GM18520 (cell line): Measurements from ENCODE around the gene SLC39A3.
A peak's percentile ranks its signal among the peaks of the same experiment; 100 is the strongest.

Experiments
- ATAC-seq: cut with Tn5 transposase; IDR thresholded peaks from one replicate; pipeline ENCODE4 v1.9.1; 2021; ENCODE audit not compliant: unreplicated experiment

Gene SLC39A3

DNA sequence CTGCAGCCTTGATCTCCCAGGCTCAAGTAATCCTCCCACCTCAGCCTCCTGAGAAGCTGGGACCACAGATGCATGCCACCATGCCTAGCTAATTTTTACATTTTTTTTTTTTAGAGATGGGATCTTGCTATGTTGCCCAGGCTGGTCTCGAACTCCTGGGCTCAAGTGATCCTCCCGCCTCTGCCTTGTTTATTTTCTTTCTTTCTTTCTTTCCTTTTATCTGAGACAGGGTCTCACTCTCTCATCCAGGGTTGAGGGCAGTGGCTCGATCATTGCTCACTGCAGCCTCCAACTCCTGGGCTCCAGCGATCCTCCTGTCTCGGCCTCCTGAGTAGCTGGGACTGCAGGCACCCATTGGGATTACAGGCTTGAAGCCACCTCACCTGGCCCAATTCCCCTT is 33.6 kb downstream of the SLC39A3 start:
- no peak for ATAC-seq

DNA sequence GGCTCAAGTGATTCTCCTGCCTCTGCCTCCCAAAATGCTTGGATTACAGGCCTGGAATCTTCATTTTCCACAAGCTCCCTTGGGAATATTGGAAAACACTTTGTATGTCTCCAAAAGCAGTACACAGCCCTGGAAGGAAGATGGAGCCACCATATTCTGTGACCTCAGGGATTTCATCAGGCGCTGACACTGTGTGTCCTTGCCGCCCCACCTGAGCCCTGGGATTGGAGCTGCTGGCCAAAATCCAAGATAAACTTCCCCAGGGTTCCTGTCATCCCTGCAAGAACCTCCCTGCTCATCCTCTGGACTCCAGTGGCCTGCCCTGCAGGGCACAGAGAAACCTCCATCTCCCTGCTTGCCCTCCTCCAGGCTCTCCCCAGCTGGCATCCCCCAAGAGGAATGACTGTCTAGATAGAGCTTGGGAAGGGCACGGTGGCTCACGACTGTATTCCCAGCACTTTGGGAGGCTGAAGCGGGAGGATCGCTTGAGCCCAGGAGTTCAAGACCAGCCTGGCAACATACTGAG is 36.1 kb downstream of the SLC39A3 start:
- no peak for ATAC-seq

DNA sequence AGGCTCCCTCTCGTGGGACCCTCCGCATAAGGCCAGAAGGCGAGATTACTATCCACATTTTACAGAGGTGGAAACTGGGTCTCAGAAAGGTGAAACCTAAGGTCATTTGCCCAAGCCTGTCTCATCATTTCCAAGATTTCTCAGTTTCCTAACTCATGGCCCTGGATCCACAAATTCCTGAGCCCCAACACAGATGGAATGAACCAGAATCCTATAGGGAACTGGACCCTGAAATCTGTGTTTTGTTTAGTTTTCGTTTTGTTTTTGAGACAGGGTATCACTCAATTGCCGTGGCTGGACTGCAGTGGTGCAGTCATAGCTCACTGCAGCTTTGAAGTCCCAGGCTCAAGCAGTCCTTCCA is 36.8 kb downstream of the SLC39A3 start:
- no peak for ATAC-seq

DNA sequence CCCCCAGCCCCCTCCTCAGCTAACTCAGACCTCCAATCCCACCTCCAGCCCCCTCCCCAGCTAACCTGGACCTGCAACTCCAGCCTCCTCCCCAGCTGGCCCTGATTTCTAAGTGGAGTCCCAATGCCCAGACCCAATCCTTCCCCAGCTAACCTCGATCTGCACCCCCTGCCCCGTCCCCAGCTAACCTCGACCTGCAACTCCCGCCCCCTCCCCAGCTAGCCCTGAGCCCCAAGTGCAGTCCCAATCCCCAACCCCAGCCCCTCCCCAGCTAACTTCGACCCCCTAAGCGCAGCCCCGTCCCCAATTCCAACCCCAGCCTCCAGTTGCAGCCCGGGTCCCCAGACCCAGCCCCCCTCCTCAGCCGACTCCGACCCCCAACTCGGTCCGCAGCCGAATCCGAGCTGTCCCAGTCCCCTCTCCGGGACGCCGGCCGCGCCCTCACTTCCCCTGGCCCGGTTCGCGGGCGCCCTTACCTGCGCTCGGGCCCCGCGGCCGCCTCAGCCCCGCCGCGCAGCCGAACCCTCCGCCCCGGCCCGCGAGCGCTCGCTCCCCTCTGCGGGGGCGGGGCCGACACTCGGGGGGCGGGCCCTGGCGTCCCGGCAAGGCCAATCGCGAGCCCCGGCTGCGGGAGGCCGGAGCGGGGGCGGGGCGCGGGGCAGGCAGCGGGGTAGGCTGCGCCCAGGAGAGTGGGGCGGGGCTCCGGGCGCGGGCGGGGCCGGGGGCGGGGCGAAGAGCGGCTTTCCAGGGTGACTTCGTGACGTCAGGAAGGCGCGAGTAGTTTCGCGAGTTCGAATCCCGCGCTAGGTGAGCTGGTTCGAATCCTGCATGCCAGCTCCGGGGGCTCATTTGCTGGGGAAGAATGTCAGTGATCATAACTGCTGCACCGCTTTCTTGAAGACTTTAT is 37.4 kb downstream of the SLC39A3 start, which contains the start of gene GNG7:
TSS of gene GNG7 (minus strand) at position 525 of the 907 bp plus-strand sequence. CDS start 182,006 bp downstream, outside the sequence.
- ATAC-seq = peak; percentile 83

DNA sequence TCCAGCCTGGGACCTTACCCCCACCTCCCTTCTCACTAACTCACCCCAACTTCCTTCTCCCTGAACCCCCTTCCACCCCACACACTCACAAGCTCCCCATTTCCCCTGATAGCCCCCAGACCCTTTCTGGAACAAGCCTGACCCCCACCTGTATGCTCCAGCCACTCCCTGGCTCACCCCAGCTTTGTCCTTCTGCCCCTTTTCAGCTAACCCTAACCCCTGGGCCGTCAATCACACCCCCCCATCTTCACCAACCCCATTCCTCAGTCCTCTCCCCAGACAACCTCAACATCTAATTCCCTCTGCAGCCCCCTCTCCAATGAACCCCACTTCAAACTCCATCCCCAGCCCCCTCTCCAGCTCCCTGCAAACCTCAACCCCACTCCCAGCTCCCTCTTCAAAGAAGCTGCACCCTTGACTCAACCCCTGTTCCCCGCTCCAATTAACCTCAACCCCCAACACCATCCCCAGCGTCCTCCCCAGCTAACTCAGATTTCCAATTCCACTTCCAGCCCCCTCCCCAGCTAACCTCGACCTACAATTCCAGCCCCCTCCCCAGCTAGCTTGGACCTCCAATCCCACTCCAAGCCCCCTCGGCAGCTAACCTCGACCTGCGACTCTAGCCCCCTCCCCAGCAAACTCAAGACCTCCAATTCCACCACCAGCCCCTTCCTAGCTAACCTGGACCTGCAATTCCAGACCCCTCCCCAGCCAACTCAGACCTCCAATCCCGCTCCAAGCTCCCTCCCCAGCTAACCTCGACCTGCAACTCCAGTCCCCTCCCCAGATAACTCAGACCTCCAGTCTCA is 38.3 kb downstream of the SLC39A3 start:
- no peak for ATAC-seq

DNA sequence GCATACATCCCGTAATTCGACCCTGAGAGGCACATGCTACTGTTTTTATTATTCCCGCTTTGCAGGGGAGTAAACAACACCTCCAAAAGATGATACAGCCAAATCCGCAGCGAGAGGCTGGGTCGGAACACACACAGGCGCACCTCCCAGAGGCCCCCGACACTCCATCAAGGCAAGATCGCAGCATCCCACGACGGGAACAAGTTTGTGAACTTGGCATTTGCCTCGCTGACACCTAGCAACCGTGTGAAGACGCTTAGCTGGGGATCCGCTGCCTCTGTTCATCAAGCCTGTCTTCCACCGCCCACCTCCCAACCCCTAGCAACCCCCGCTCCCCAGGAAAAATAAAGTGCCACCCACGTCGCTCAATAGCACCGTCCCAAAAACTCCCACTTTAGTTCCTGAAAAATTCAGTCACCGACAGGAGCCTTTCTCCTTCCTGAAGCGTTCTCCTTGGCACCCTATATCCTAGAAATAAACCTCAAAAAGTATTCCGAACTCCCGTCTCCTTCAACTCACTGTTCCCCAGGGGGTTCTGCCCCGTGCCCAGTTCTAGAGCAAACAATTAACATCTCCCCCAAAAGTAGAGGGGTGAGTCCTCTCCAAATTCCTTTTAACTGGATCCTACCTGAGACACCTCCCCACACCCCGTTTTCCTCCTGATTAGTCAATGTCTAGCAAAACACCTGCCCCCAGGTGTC is 39.0 kb downstream of the SLC39A3 start:
- ATAC-seq = no peak

DNA sequence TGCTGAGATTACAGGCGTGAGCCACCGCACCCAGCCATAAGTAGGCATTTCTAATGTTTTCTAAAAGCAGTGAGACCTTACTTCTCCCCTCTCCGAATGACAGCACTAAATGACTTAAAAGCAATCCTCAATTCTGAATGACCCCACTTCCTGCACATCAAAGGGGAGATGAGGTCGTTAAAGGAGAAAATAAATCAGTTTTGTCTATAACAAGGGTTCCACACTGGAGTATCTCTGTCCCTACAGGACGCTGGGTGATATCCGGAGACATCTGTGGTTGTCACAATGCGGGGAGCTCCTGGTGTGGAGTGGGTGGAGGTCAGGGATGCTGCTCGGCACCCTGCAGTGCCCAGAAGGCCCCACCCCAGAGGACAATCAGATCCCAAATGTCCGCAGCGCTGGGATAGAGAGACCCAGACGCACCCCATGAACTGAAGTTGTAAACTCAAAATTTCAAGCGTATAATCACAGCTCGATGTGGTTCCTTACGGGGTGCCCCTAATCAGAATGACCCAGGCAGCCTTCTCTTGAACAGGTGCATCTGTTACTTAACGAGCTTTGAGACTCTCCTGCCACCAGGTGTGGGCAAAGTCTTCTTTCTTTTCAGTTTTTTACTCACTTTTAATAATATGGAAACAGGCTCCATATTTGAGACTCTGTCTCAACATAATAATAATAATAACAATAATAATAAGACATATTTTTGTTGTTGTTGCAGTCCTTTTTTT is 40.2 kb downstream of the SLC39A3 start:
- ATAC-seq = no peak

DNA sequence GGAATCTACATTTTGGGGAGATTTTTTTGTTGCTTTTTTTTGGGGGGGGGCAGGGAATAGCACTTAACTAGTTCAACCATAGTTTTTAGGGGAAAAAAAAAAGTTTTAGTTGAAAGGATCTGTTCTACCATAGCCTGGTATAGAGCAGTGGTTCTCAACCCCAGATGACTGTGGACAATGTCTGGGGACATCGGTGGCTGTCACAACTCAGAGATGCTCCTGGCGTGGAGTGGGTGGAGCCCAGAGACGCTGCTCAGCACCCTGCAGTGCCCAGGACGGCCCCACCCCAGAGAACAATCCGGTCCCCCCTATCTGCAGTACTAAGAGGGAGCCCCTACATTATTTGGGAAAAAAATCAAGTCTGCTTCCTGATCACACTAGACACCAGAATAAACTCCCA is 45.6 kb downstream of the SLC39A3 start:
- no peak for ATAC-seq

DNA sequence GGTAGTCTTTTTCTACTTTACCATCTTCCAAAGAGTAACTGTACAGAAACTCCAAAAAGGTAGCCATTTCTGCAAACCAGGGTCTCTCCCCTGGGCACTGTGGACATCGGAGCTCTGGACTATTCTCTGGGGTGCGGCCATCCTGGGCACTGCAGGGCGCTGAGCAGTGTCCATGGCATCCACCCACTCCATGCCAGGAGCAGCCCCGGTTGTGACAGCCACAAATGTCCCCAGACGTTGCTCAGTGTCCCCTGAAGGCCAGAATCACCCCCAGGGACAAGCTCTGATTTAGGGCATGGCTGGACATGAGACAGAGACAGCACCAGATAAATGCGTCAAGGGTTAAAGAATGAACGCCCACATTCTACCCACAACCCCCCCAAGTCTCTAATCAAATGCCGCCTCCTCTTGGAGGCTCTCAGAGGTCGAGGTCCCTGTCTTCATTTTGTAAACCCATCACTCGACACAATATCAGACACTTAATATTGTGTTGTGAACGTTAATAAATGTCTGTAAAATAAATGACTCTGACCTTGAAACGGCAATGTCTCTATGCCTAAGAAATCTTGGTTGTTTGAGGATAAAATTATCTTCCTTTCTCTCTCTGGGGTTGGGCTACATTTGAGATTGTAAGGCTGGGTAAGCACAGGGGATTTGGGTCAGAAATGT is 46.2 kb downstream of the SLC39A3 start:
- ATAC-seq = no peak

DNA sequence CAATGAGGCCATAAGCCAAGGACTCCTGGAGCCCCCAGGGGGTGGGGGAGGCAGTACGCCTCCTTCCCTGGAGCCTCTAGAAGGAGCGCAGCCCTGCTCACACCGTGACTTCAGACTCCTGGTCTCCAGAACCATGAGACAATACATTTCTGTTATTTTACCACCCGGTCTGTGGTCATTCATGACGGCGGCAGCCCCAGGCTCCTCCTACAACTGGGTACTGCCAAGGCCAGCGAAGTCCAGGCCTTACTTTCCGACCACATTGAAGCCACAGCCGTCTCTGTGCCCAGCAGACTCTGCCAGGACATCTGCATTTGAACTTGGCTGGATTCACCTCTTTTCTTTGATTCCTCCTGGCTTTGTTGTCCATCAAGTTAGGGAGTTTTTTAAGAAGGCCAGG is 47.9 kb downstream of the SLC39A3 start:
- ATAC-seq = no peak

DNA sequence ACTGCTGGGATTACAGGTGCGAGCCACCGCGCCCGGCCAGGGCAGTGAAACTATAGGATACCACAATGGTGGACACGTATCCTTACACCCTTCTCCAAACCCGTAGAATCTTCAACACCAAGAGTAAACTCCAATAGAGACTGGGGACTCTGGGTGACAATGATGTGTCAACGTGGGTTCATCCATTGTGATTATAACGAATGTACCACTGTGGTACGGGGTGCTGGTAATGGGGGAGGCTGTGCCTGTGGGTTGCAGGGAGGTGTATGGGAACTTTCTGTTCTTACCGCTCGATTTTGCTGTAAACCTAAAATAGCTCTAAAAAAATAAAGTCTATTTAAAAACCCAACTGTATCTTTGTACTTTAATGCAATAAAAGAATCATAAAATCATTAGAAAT is 49.0 kb downstream of the SLC39A3 start:
- ATAC-seq = no peak

DNA sequence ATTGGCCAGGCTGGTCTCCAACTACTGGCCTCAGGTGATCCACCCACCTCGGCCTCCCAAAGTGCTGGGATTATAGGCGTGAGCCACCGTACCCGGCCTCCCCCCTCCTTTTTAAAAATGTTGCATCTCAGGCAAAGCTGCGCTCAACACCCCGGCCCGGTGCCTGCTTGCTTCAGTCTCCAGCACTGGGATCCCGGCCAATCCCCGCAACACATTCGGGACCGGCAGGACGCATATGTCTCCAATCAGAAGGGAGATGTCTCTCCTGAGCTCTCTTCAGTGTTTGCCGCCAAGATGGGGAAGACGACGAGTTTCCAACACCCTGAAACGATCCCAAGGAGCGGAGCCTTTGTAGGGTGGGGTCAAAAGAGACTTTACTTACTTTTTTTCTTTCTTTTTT is 53.5 kb downstream of the SLC39A3 start:
- no peak for ATAC-seq

DNA sequence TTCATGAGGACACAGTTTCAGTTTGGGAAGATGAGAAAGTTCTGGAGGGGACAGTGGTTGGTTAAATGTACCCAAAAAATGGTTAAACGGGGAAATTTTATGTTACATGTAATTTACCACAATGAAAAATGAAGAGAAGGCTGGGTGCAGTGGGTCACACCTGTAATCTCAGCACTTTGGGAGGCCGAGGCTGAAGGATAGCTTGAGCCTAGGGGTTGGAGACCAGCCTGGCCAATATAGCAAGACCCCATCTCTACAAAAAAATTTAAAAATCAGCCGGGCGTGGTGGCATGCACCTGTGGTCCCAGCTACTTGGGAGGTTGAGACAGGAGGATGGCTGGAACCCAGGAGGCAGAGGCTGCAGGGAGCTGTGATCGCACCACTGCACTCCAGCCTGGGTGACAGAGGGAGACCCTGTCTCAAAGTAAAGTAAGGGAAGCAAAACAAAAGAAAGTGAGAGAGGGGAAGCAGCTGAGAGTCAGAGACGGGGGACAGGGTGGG is 54.6 kb downstream of the SLC39A3 start:
- ATAC-seq = no peak

DNA sequence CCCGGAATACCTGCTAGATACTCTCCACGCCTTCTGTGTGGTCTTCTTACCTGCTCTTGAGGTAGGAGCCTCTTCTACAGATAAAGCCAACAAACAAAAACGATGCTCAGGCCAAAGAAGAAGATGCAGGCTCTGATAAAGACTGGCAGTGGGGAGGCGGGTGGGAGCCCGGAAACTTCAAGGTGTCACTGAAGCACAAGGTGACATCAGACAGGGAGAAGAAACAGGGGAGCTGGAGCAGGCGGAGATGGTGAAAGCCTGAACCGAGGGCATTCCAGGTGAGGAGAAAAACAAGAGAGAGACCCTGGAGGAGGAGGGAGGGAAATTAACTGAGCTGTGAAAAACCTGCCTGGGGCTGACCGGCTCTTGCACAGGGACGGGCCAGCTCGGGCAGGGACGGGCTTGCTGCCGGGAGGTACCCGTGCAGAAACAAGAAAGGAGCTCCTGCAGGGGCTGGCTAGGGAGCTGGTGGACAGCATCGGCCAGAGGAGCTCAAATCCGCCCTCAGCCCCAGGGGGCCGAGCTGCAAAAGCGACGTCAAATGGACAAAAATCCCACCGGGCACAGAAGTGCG is 56.3 kb downstream of the SLC39A3 start:
- no peak for ATAC-seq
